Endothelial cell (in vitro differentiated cells): ENCODE measurements around the gene LIN7A. TPM values are rescaled to one million over a fixed set of nuclear protein-coding genes. Genes with fewer than 3 reads are reported as not detected.

Experiments used
- DNase-seq: peaks from one replicate; pipeline ENCODE4 v3.0.0; 2021; ENCODE audit warnings: low spot score
- H3K27ac Mint-ChIP-seq: one replicate; pipeline ENCODE4 v1.8.0; 2021; ENCODE audit warnings: mixed read lengths, inconsistent platforms; ENCODE audit not compliant: unreplicated experiment
- H3K27me3 Mint-ChIP-seq: one replicate; pipeline ENCODE4 v1.8.0; 2021; ENCODE audit warnings: mild to moderate bottlenecking, moderate library complexity, mixed read lengths, inconsistent platforms; ENCODE audit not compliant: unreplicated experiment
- H3K36me3 Mint-ChIP-seq: one replicate; pipeline ENCODE4 v1.8.0; 2021; ENCODE audit warnings: mild to moderate bottlenecking, low read depth, mixed read lengths, inconsistent platforms; ENCODE audit not compliant: unreplicated experiment
- H3K4me1 Mint-ChIP-seq: one replicate; pipeline ENCODE4 v1.8.0; 2021; ENCODE audit warnings: mild to moderate bottlenecking, mixed read lengths, inconsistent platforms; ENCODE audit not compliant: unreplicated experiment
- H3K4me3 Mint-ChIP-seq: one replicate; pipeline ENCODE4 v1.8.0; 2021; ENCODE audit warnings: mild to moderate bottlenecking, mixed read lengths, inconsistent platforms; ENCODE audit not compliant: unreplicated experiment
- H3K9me3 Mint-ChIP-seq: one replicate; pipeline ENCODE4 v1.8.0; 2021; ENCODE audit warnings: mixed read lengths, inconsistent platforms; ENCODE audit not compliant: unreplicated experiment
- total RNA-seq: library from RNA; stranded (reverse); fragmentation: NEBNext Ultra II Directional; extraction: Animal tissue kit (Norgen Biotek cat#: 25700); gene quantifications from one replicate; pipeline ENCODE4 v1.2.1, GENCODE V29; 2021; ENCODE audit not compliant: unreplicated experiment
- TF ChIP-seq, protein P1 (sequence below): fragments of 200-600 bp; sonication (generic); IDR thresholded peaks from one replicate; pipeline ENCODE4 v1.5.0; 2021; ENCODE audit warnings: antibody characterized with exemption; ENCODE audit not compliant: unreplicated experiment

LIN7A gene
- total RNA-seq, 1 donor from 2014 or later: 34.0 TPM

DNA sequence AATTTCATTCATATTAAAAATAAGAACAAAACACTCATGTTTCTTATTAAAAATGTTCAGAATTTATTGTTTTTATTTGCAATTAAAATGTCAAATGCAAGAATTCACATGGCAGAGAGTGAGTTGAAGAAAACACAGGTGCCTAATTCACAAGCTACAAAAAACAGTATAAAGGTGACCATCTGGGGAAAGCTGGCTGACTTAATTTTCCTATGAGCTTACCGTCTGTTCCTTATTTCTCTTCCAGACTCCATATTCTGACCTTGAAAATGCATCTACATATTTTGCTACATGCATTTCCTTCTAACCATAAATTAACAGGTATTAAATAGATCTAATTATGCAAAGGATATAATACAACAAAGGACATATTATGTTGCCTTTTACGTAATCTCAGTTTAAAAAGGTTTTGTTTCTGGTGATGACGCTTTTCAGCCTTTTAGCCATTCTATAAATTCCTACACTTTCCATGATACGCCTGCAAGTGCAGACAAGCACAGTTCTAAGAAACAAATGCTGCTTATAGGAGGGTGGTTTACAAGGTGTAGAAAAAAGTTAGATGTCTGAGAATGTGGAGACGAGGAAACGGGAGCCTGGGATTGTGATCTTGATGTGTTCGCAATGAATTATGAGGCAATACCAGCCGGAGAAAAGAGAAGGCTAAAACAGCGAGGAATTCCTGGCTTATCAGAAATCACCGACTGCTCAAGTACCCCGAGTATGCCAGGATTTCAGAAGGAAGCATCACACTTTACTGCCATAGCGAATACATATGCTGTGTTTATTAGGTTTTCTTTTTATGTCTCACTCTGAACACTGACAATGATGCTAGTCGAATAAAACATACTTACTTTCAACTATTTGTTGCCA, 24.6 kb downstream of the LIN7A start:
- Mint-ChIP-seq H3K9me3 (no peaks in the 10 kb centered on the region), H3K27me3 (peaks cover 2% of the 10 kb centered on the region), H3K36me3 (peaks cover 10% of the 10 kb centered on the region), H3K4me3 (no peak overlapping the region), H3K4me1 (peaks cover 6% of the 10 kb centered on the region), H3K27ac (no peak overlapping the region)
- TF ChIP-seq, protein P1, sequence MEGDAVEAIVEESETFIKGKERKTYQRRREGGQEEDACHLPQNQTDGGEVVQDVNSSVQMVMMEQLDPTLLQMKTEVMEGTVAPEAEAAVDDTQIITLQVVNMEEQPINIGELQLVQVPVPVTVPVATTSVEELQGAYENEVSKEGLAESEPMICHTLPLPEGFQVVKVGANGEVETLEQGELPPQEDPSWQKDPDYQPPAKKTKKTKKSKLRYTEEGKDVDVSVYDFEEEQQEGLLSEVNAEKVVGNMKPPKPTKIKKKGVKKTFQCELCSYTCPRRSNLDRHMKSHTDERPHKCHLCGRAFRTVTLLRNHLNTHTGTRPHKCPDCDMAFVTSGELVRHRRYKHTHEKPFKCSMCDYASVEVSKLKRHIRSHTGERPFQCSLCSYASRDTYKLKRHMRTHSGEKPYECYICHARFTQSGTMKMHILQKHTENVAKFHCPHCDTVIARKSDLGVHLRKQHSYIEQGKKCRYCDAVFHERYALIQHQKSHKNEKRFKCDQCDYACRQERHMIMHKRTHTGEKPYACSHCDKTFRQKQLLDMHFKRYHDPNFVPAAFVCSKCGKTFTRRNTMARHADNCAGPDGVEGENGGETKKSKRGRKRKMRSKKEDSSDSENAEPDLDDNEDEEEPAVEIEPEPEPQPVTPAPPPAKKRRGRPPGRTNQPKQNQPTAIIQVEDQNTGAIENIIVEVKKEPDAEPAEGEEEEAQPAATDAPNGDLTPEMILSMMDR: no peak
- DNase-seq: no peak

DNA sequence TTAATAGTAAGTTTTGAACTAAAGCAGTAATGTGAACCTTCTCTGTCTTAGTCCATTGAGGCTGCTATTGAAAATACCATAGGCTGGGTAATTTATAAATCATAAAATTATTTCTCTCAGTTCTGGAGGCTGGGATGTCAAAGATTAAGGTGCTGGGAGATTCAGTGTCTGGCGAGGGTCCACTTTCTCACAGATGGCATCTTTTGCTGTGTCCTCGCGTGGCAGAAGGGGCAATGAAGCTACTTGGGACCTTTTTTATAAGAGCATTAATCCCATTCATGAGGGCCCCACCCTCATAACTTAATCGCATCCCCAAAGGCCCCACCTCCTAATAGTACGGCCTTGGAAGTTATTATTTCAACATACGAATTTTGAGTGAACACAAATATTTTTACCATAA, 28.4 kb downstream of the LIN7A start:
- H3K36me3 Mint-ChIP-seq: no peaks in the 10 kb centered on the region
- no peak overlapping the region for H3K4me3 Mint-ChIP-seq

DNA sequence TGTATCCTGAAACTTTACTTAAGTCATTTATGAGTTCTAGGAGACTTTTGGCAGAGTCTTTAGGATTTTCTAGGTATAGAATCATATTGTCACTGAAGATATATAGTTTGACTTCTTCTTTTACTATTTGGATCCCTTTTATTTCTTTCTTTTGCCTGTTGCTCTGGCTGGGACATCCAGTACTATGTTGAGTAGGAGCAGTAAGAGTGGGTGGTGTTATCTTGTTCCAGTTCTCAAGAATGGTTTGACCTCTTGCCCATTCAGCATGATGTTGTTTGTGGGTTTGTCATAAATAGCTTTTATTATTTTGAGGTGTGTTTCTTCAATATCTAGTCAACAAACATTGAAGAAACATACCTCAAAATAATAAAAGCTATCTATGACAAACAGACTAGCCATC, 35.0 kb downstream of the LIN7A start:
- no peak overlapping the region for H3K4me3 Mint-ChIP-seq
- no peak for DNase-seq
- H3K36me3 Mint-ChIP-seq: no peaks in the 10 kb centered on the region
- no peaks in the 10 kb centered on the region for H3K27me3 Mint-ChIP-seq
- TF ChIP-seq, protein P1: no peak
- no peak overlapping the region for H3K27ac Mint-ChIP-seq
- no peaks in the 10 kb centered on the region for H3K4me1 Mint-ChIP-seq
- no peaks in the 10 kb centered on the region for H3K9me3 Mint-ChIP-seq

More for the DNA sequence above, 28.4 kb downstream of the LIN7A start:
- Mint-ChIP-seq H3K4me1 (no peaks in the 10 kb centered on the region), H3K27me3 (no peaks in the 10 kb centered on the region), H3K27ac (no peak overlapping the region), H3K9me3 (no peaks in the 10 kb centered on the region)
- TF ChIP-seq, protein P1: no peak
- no peak for DNase-seq

DNA sequence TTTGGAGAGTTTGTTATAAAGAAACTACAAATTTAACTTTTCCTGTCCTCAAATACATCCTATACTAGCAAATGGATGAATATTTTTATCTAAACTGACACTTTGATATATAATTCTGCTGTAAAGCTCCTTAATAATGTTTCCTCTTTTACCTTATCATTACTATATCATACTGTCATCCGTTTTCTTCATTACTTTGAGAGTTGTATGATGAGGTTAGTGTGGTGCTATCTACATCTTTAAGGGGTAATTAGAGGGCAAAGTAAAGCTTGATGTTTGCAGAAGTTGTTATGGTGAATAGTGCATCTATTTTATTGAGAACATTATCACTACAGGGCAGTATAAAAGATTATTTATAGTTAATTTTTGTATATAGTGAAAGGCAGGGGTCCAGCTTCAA, 36.1 kb downstream of the LIN7A start:
- no peak for DNase-seq
- Mint-ChIP-seq H3K9me3 (no peaks in the 10 kb centered on the region), H3K27ac (no peak overlapping the region), H3K27me3 (no peaks in the 10 kb centered on the region), H3K36me3 (no peaks in the 10 kb centered on the region), H3K4me3 (no peak overlapping the region), H3K4me1 (no peaks in the 10 kb centered on the region)
- TF ChIP-seq, protein P1: no peak

DNA sequence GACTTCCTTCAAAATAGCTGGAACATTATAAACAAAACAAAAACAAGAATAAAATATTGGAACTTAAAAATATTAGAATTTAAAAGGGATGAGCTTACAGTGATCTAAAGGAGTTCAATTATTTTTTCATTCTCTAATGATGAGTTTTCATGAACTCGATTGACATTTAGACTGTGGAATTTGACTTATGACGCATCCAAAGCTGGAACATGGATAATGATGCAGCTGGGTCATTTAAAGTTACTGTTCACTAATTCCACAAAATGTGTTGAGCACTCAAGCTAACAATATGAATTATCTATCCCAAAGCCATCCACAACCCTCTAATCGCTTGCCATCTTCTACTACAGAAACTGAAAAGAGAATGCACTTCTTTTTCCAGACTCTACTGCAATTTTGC, 42.5 kb downstream of the LIN7A start:
- no peak overlapping the region for H3K4me3 Mint-ChIP-seq
- H3K27me3 Mint-ChIP-seq: no peaks in the 10 kb centered on the region
- no peaks in the 10 kb centered on the region for H3K9me3 Mint-ChIP-seq
- H3K36me3 Mint-ChIP-seq: no peaks in the 10 kb centered on the region
- DNase-seq: no peak
- no peaks in the 10 kb centered on the region for H3K4me1 Mint-ChIP-seq
- H3K27ac Mint-ChIP-seq: no peak overlapping the region
- TF ChIP-seq, protein P1: no peak
